ENCODE measurements around the gene MAGEA12.

- TF ChIP-seq CTCF (IDR thresholded peaks at IDR 0.05 in 2 of 3, conservative IDR thresholded peaks at IDR 0.05 in 1 of 3; ENCODE audit: insufficient read depth in 2 of 3, low read depth in 1 of 3, low read length in 3 of 3) (no peak), SRSF9 (IDR thresholded peaks at IDR 0.05; ENCODE audit: borderline replicate concordance, low read depth, low read length) (no peak), L3MBTL2 (IDR thresholded peaks at IDR 0.05) (no peak), ZNF780A (CRISPR knock-in tag; IDR thresholded peaks at IDR 0.05) (no peak), ZNF184 (CRISPR knock-in tag; IDR thresholded peaks at IDR 0.05) (no peak), YY1 (IDR thresholded peaks at IDR 0.05; ENCODE audit: borderline replicate concordance in 1 of 3, control insufficient read depth in 1 of 3, extremely low read depth in 1 of 3, insufficient read depth in 3 of 3, insufficient read length in 1 of 3, insufficient replicate concordance in 2 of 3, low read depth in 1 of 3, low read length in 2 of 3) (no peak)
- TF ChIP-seq, protein P1, sequence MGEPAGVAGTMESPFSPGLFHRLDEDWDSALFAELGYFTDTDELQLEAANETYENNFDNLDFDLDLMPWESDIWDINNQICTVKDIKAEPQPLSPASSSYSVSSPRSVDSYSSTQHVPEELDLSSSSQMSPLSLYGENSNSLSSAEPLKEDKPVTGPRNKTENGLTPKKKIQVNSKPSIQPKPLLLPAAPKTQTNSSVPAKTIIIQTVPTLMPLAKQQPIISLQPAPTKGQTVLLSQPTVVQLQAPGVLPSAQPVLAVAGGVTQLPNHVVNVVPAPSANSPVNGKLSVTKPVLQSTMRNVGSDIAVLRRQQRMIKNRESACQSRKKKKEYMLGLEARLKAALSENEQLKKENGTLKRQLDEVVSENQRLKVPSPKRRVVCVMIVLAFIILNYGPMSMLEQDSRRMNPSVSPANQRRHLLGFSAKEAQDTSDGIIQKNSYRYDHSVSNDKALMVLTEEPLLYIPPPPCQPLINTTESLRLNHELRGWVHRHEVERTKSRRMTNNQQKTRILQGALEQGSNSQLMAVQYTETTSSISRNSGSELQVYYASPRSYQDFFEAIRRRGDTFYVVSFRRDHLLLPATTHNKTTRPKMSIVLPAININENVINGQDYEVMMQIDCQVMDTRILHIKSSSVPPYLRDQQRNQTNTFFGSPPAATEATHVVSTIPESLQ (CRISPR knock-in tag; IDR thresholded peaks at IDR 0.05) = no peak
Measured at GRCh38 chrX:152733261-152733975, at the start of gene MAGEA12, which contains the start of gene CSAG1.
